NCI-H2107 (cell line): ENCODE measurements around the gene ZNF496.
"Not testable (repeated sequence)": the region's sequence is repeated elsewhere in the genome, so short reads cannot be mapped to it uniquely, and the experiment has no call there.

ENCODE experiments used
- DNase-seq: peaks from one replicate; lab custom pipeline; 2025; lab: John Stamatoyannopoulos, UW

The ZNF496 gene

GRCh38 chr1:247293047-247293446 is 38.6 kb downstream of the ZNF496 start:
- DNase-seq: no peak

- DNase-seq: no peak
Observed at GRCh38 chr1:247291833-247292561, 39.7 kb downstream of the ZNF496 start.

- DNase-seq: no peak
Observed at GRCh38 chr1:247291161-247291560, 40.5 kb downstream of the ZNF496 start.

GRCh38 chr1:247290576-247290975 is 41.1 kb downstream of the ZNF496 start:
- no peak for DNase-seq

GRCh38 chr1:247289274-247289892 is 42.3 kb downstream of the ZNF496 start:
- not testable (repeated sequence) for DNase-seq

- DNase-seq: no peak
Observed at GRCh38 chr1:247288341-247288740, 43.3 kb downstream of the ZNF496 start.

GRCh38 chr1:247287460-247287859 is 44.2 kb downstream of the ZNF496 start:
- DNase-seq: no peak

GRCh38 chr1:247286134-247286670 is 45.5 kb downstream of the ZNF496 start:
- no peak for DNase-seq

GRCh38 chr1:247281001-247281574 is 50.6 kb downstream of the ZNF496 start:
- DNase-seq: no peak

GRCh38 chr1:247277191-247277590 is 54.5 kb downstream of the ZNF496 start:
- no peak for DNase-seq

- no peak for DNase-seq
Observed at GRCh38 chr1:247274605-247275256, 56.9 kb downstream of the ZNF496 start.

GRCh38 chr1:247273013-247273412 is 58.7 kb downstream of the ZNF496 start:
- DNase-seq: no peak

GRCh38 chr1:247270003-247270402 is 61.7 kb downstream of the ZNF496 start:
- no peak for DNase-seq

GRCh38 chr1:247269133-247269532 is 62.5 kb downstream of the ZNF496 start:
- no peak for DNase-seq

GRCh38 chr1:247268390-247269045 is 63.1 kb downstream of the ZNF496 start:
- DNase-seq: no peak

GRCh38 chr1:247266053-247266452 is 65.6 kb downstream of the ZNF496 start:
- DNase-seq: no peak

GRCh38 chr1:247255772-247256171 is 75.9 kb downstream of the ZNF496 start, which contains the start of gene VN1R5:
VN1R5 (plus strand) TSS chr1:247256072.
- not testable (repeated sequence) for DNase-seq

GRCh38 chr1:247247568-247247967 is 84.1 kb downstream of the ZNF496 start:
- DNase-seq: no peak
